Measurements from ENCODE around the gene MRPL23. TPM values are rescaled to one million over a fixed set of nuclear protein-coding genes. Genes with fewer than 3 reads are reported as not detected.

Gene MRPL23
- total RNA-seq, 2 donors from 2014 or later, result 40.2 to 83.4 TPM

DNA sequence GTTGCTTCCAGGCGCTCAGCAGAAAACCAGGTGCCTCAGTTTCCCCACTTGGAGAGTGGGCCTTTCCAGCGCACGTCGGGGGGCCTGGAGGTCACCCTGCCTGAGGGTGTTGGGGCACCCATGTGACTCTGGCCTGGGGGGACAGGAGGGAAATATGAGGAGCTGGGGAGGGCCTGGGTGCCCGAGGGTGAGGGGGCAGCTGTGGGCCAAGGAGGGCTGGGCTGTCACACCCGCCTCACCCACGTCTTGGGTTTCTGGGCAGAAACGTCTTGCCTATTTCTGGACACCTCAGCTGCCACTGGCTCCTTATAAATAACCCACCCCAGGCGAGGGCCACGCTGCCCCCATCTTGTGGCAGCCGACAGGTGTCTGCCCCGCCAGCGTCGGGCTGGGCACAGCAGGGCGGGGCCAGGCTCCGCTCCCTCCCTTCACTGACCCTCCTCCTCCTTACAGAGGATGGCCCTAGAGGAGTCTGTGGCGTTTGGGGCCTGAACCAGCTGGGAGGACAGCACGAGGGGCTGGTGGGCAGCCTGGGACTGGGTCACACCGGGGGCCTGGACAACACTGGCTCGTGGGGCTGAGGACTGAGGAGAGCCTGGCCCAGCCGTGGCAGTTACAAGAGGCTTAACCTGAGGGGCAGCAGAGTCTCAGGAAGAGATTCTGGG lies 26.1 kb upstream of the MRPL23 start:
- Histone ChIP-seq H3K36me3 (replicated peaks in 1 of 2; ENCODE audit: insufficient read depth in 1 of 2, low read depth in 2 of 2) (no peaks in the 10 kb centered on the region), H3K27ac (no peak overlapping the region), H3K9me3 (no peaks in the 10 kb centered on the region), H3K4me1 (no peaks in the 10 kb centered on the region), H3K4me3 (no peak overlapping the region), H3K27me3 (no peaks in the 10 kb centered on the region)
- ATAC-seq, result no peak
- WGBS, 2 donors, result 72% methylated on average over 15 to 21 of the region's 21 CpGs
- intact Hi-C loops (cut with DNase I), result no loop called here
- DNase-seq, result no peak
- no peak for TF ChIP-seq POLR2A (IDR thresholded peaks at IDR 0.05)
- TF ChIP-seq, protein P1, sequence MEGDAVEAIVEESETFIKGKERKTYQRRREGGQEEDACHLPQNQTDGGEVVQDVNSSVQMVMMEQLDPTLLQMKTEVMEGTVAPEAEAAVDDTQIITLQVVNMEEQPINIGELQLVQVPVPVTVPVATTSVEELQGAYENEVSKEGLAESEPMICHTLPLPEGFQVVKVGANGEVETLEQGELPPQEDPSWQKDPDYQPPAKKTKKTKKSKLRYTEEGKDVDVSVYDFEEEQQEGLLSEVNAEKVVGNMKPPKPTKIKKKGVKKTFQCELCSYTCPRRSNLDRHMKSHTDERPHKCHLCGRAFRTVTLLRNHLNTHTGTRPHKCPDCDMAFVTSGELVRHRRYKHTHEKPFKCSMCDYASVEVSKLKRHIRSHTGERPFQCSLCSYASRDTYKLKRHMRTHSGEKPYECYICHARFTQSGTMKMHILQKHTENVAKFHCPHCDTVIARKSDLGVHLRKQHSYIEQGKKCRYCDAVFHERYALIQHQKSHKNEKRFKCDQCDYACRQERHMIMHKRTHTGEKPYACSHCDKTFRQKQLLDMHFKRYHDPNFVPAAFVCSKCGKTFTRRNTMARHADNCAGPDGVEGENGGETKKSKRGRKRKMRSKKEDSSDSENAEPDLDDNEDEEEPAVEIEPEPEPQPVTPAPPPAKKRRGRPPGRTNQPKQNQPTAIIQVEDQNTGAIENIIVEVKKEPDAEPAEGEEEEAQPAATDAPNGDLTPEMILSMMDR (IDR thresholded peaks at IDR 0.05), result no peak

DNA sequence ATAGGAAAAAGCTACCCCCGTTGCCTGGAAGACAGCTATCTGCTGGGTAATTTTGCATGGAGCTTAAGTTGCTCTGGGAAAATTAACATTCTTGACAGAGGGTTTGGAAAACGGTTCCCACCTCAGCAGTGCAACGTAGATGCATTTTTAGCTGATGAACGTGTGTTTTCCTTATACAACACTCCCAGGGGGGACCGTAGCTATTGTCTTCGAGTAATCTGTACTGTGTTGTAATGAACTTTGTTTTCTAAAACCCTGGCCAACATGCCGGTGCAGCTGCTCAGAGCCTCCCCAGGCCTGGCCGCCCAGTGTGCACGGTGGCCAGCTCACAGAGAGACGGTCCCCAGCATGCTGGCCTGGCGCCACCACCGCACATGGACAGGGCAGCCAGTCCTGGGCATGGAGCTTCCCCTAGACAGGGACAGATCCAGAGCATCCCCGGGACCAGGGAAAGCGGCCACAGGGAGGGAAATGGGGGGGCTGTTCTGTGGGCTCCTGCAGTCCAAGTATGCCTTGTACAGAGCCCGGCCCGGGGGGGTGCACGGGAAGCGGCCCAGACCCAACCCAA lies 25.5 kb upstream of the MRPL23 start:
- Histone ChIP-seq H3K9me3 (no peaks in the 10 kb centered on the region), H3K27ac (no peak overlapping the region), H3K4me1 (no peaks in the 10 kb centered on the region), H3K27me3 (no peaks in the 10 kb centered on the region), H3K36me3 (replicated peaks in 1 of 2; ENCODE audit: insufficient read depth in 1 of 2, low read depth in 2 of 2) (no peaks in the 10 kb centered on the region), H3K4me3 (no peak overlapping the region)
- peak in 1 of 4 donors; percentile 23 for DNase-seq
- no peak for TF ChIP-seq POLR2A (IDR thresholded peaks at IDR 0.05)
- TF ChIP-seq, protein P1 (IDR thresholded peaks at IDR 0.05), result no peak
- intact Hi-C loops (cut with DNase I), result no loop called here
- WGBS, 2 donors, result 37 to 60% methylated on average over 7 to 18 of the region's 18 CpGs
- no peak for ATAC-seq

GRCh38 chr11:1922481-1923081 lies 24.6 kb upstream of the MRPL23 start:
- intact Hi-C loops (cut with DNase I), result no loop called here
- DNase-seq (no peak), ATAC-seq (no peak)
- TF ChIP-seq POLR2A (IDR thresholded peaks at IDR 0.05), result no peak
- TF ChIP-seq, protein P1 (IDR thresholded peaks at IDR 0.05), result no peak
- no peak overlapping the region for H3K27ac ChIP-seq
- no peaks in the 10 kb centered on the region for H3K9me3 ChIP-seq
- no peaks in the 10 kb centered on the region for H3K4me1 ChIP-seq
- WGBS, 2 donors, result 54 to 67% methylated on average over 10 to 13 of the region's 14 CpGs
- no peak overlapping the region for H3K4me3 ChIP-seq
- no peaks in the 10 kb centered on the region for H3K27me3 ChIP-seq
- no peaks in the 10 kb centered on the region for H3K36me3 ChIP-seq (replicated peaks in 1 of 2; ENCODE audit: insufficient read depth in 1 of 2, low read depth in 2 of 2)

DNA sequence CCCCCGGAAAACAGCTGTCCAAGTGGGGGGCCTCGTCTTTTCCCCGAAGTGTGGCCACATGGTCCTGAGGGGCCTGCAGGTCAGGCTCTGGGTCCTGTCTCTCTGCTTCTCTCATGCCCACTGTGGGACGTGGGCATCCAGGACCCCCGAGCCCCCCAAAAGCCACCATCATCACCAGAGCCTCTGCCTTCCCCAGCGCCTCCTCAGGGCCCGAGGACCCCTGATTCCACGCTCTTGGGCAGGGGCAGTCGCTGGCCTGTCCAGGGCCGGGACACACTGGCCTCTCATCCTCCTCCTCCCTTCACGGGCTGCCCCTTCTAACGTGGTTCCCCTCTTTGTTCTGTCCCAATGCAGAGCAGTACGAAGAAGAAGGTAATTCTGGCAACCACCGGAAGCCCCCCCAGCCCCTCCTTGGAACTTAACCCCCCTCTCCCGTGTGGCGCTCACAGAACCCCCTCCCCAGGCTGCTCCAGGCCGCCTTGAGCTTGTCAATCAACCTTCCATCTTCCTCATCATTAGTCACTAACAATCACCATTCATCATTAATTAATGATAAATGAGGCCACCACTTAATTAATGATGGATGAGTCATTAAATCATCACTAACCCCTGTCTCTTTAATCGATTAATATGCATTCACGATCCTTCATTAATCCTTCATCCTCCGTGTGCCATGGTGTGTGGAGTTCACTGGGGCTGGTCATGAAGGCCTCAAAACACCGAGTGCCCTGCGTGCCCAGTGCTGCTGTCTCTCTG lies 23.8 kb upstream of the MRPL23 start:
- Histone ChIP-seq H3K27me3 (no peaks in the 10 kb centered on the region), H3K36me3 (replicated peaks in 1 of 2; ENCODE audit: insufficient read depth in 1 of 2, low read depth in 2 of 2) (no peaks in the 10 kb centered on the region), H3K27ac (no peak overlapping the region), H3K9me3 (no peaks in the 10 kb centered on the region), H3K4me3 (no peak overlapping the region), H3K4me1 (no peaks in the 10 kb centered on the region)
- DNase-seq (no peak), ATAC-seq (no peak)
- intact Hi-C loops (cut with DNase I), result no loop called here
- WGBS, 2 donors, result 78 to 84% methylated on average over 21 to 22 of the region's 22 CpGs
- TF ChIP-seq, protein P1 (IDR thresholded peaks at IDR 0.05), result no peak
- no peak for TF ChIP-seq POLR2A (IDR thresholded peaks at IDR 0.05)

Measured in body of pancreas (tissue), 4 donors.